CD4-positive, alpha-beta T cell (primary cell): ENCODE results near the gene FKTN. TPM values are rescaled to one million over a fixed set of nuclear protein-coding genes. Genes with fewer than 3 reads are reported as not detected.

Experiments
- ATAC-seq: fragments of 200-7000 bp; cut with Tn5 transposase; one replicate; pipeline ENCODE4 v1.10.0; 2022; ENCODE audit warnings: mild to moderate bottlenecking; ENCODE audit not compliant: poor library complexity
- CTCF ChIA-PET: fragments of 350-600 bp; sonication (Branson Sonifier 250); formaldehyde crosslinking; loops from one replicate; lab custom pipeline; 2021; ENCODE audit warnings: antibody characterized with exemption, inconsistent platforms; lab: Charles Lee
- POLR2A ChIA-PET: fragments of 350-600 bp; sonication (Branson Sonifier 250); formaldehyde crosslinking; loops from one replicate; lab custom pipeline; 2021; ENCODE audit warnings: antibody characterized with exemption, inconsistent platforms; lab: Charles Lee
- DNase-seq, 14 experiments: peaks; one replicate each; pipeline ENCODE4 v3.0.0-alpha.2; 2013 to 2020; ENCODE audit warnings: mixed read lengths in 2 of 14
- H3K27ac ChIP-seq, 2 donors: one replicate each; pipeline versions ENCODE4 v1.5.1 to v1.7.0; 2013; ENCODE audit warnings: low read length in 2 of 2, low read depth in 1 of 2, mild to moderate bottlenecking in 1 of 2
- H3K27me3 ChIP-seq, 2 experiments: 1 replicate in 1 of 2; 2 replicates in 1 of 2; pipeline versions ENCODE4 v1.6.1 to v1.7.0; 2013; ENCODE audit warnings: low read length in 2 of 2, control low read depth in 1 of 2, mild to moderate bottlenecking in 1 of 2, moderate library complexity in 1 of 2; ENCODE audit not compliant: insufficient read depth in 2 of 2, control insufficient read depth in 1 of 2
- H3K36me3 ChIP-seq: one replicate; pipeline ENCODE4 v1.6.1; 2013; ENCODE audit warnings: low read length, control low read depth; ENCODE audit not compliant: insufficient read depth
- H3K4me1 ChIP-seq: one replicate; pipeline ENCODE4 v1.6.1; 2013; ENCODE audit warnings: low read length, control low read depth; ENCODE audit not compliant: insufficient read depth
- H3K4me3 ChIP-seq: one replicate; pipeline ENCODE4 v1.5.1; 2013; ENCODE audit warnings: mild to moderate bottlenecking, low read length, moderate library complexity
- H3K9me3 ChIP-seq, 2 experiments: 1 replicate in 1 of 2; 2 replicates in 1 of 2; pipeline versions ENCODE4 v1.6.1 to v1.7.0; 2013; ENCODE audit warnings: low read length in 2 of 2, mild to moderate bottlenecking in 2 of 2, control low read depth in 1 of 2, moderate library complexity in 1 of 2; ENCODE audit not compliant: control insufficient read depth in 1 of 2, insufficient read depth in 1 of 2
- H3K27ac Mint-ChIP-seq: one replicate; pipeline ENCODE4 v1.8.0; 2020; ENCODE audit warnings: mixed read lengths
- H3K27me3 Mint-ChIP-seq: one replicate; pipeline ENCODE4 v1.8.0; 2021; ENCODE audit warnings: mixed read lengths
- H3K36me3 Mint-ChIP-seq: one replicate; pipeline ENCODE4 v1.8.0; 2021; ENCODE audit warnings: low read depth, mixed read lengths
- H3K4me1 Mint-ChIP-seq: one replicate; pipeline ENCODE4 v1.8.0; 2021; ENCODE audit warnings: low read depth, mixed read lengths
- H3K4me3 Mint-ChIP-seq: one replicate; pipeline ENCODE4 v1.8.0; 2020; ENCODE audit warnings: mild to moderate bottlenecking, mixed read lengths
- H3K9me3 Mint-ChIP-seq: one replicate; pipeline ENCODE4 v1.8.0; 2020; ENCODE audit warnings: mixed read lengths
- intact Hi-C, 2 experiments: fragments of 100-400 bp; cut with DNase I in 1 of 2; cut with micrococcal nuclease in 1 of 2; formaldehyde crosslinking; loops; one replicate each; pipeline versions ENCODE4 v1.15.1 to v1.9.0; 2023 to 2025; cut with DNase I, micrococcal nuclease
- total RNA-seq, 174 experiments: library from RNA in 2 of 174; stranded (reverse) in 2 of 174; gene quantifications; one replicate each; pipeline ENCODE4 v1.2.3 and lab custom pipeline; 2021 to 2026
- TF ChIP-seq, protein P1 (sequence below): fragments of 200-600 bp; IDR thresholded peaks from one replicate; pipeline ENCODE4 v1.8.0; 2022; ENCODE audit warnings: antibody characterized with exemption, mild to moderate bottlenecking

The FKTN gene
- total RNA-seq, 2 experiments from 2014 or later = 5.7 to 5.8 TPM

DNA sequence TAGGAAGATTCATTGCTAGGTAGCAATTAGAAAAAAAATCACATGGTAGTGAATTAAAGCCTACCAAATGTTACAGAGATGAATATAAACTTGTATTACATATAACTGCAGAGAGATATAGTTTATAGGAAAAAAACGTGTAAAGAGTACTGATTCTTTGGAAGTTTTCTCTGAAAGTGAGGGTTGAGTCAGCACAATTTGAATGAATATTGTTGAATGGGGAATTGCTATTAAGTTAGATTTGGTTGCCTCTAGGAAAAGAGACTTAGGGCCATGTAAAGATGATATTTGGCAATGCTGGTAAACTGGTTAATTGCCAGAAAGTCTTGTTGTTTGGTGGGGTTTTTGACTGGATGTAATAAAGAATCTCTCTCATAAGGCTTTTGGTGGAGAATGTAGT lies 67.2 kb downstream of the FKTN start:
- Histone ChIP-seq H3K27me3 (no peaks in the 10 kb centered on the region), H3K9me3 (no peaks in the 10 kb centered on the region), H3K36me3 (peaks cover 7% of the 10 kb centered on the region), H3K4me3 (no peak overlapping the region), H3K27ac (no peak overlapping the region), H3K4me1 (no peaks in the 10 kb centered on the region)
- Mint-ChIP-seq H3K27ac (no peak overlapping the region), H3K4me1 (no peaks in the 10 kb centered on the region), H3K27me3 (no peaks in the 10 kb centered on the region), H3K4me3 (no peak overlapping the region), H3K9me3 (peaks cover 2% of the 10 kb centered on the region), H3K36me3 (peaks cover 82% of the 10 kb centered on the region)
- CTCF ChIA-PET = no interaction called here
- TF ChIP-seq, protein P1, sequence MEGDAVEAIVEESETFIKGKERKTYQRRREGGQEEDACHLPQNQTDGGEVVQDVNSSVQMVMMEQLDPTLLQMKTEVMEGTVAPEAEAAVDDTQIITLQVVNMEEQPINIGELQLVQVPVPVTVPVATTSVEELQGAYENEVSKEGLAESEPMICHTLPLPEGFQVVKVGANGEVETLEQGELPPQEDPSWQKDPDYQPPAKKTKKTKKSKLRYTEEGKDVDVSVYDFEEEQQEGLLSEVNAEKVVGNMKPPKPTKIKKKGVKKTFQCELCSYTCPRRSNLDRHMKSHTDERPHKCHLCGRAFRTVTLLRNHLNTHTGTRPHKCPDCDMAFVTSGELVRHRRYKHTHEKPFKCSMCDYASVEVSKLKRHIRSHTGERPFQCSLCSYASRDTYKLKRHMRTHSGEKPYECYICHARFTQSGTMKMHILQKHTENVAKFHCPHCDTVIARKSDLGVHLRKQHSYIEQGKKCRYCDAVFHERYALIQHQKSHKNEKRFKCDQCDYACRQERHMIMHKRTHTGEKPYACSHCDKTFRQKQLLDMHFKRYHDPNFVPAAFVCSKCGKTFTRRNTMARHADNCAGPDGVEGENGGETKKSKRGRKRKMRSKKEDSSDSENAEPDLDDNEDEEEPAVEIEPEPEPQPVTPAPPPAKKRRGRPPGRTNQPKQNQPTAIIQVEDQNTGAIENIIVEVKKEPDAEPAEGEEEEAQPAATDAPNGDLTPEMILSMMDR = no peak
- intact Hi-C loops = no loop called here
- DNase-seq = no peak
- POLR2A ChIA-PET = no interaction called here
- ATAC-seq = no peak

- H3K36me3 ChIP-seq = no peaks in the 10 kb centered on the region
- CTCF ChIA-PET = no interaction called here
- H3K4me1 Mint-ChIP-seq = no peaks in the 10 kb centered on the region
- H3K27ac Mint-ChIP-seq = no peak overlapping the region
- peaks cover 2% of the 10 kb centered on the region for H3K9me3 Mint-ChIP-seq
- H3K36me3 Mint-ChIP-seq = peaks cover 64% of the 10 kb centered on the region
- H3K4me3 Mint-ChIP-seq = no peak overlapping the region
- H3K4me3 ChIP-seq = no peak overlapping the region
- TF ChIP-seq, protein P1 = no peak
- H3K4me1 ChIP-seq = no peaks in the 10 kb centered on the region
- no peaks in the 10 kb centered on the region for H3K9me3 ChIP-seq
- POLR2A ChIA-PET = no interaction called here
- DNase-seq (no peak), ATAC-seq (no peak)
- no peaks in the 10 kb centered on the region for H3K27me3 ChIP-seq
- no peaks in the 10 kb centered on the region for H3K27me3 Mint-ChIP-seq
- intact Hi-C loops = no loop called here
- H3K27ac ChIP-seq = no peak overlapping the region
Measured at GRCh38 chr9:105632807-105633206, 74.9 kb downstream of the FKTN start.

GRCh38 chr9:105633411-105633810 lies 75.5 kb downstream of the FKTN start:
- intact Hi-C loops = no loop called here
- ATAC-seq (no peak), DNase-seq (no peak)
- peaks cover 58% of the 10 kb centered on the region for H3K36me3 Mint-ChIP-seq
- H3K4me1 Mint-ChIP-seq = no peaks in the 10 kb centered on the region
- H3K36me3 ChIP-seq = no peaks in the 10 kb centered on the region
- no peak overlapping the region for H3K4me3 Mint-ChIP-seq
- TF ChIP-seq, protein P1 = no peak
- H3K4me3 ChIP-seq = no peak overlapping the region
- H3K27ac Mint-ChIP-seq = no peak overlapping the region
- no peaks in the 10 kb centered on the region for H3K27me3 ChIP-seq
- H3K27ac ChIP-seq = no peak overlapping the region
- H3K4me1 ChIP-seq = no peaks in the 10 kb centered on the region
- ChIA-PET CTCF (no interaction called here), POLR2A (no interaction called here)
- no peaks in the 10 kb centered on the region for H3K9me3 ChIP-seq
- H3K9me3 Mint-ChIP-seq = peaks cover 2% of the 10 kb centered on the region
- H3K27me3 Mint-ChIP-seq = no peaks in the 10 kb centered on the region
